Liver (tissue), 9 donors: ENCODE measurements around the gene LCP1. TPM values are rescaled to one million over a fixed set of nuclear protein-coding genes. Genes with fewer than 3 reads are reported as not detected.

ENCODE experiments used
- DNase-seq: peaks from one replicate; pipeline ENCODE4 v3.0.0-alpha.2; 2017; ENCODE audit warnings: low spot score
- H3K27ac ChIP-seq, 2 donors: one replicate each; pipeline ENCODE4 v1.7.0; 2013; ENCODE audit warnings: inconsistent platforms in 2 of 2, low read length in 2 of 2, control low read depth in 1 of 2, low read depth in 1 of 2, mild to moderate bottlenecking in 1 of 2
- H3K27me3 ChIP-seq, 4 donors: one replicate each; pipeline versions ENCODE4 v1.6.1 to v1.7.0; 2013; ENCODE audit warnings: low read length in 3 of 4, inconsistent platforms in 1 of 4, mild to moderate bottlenecking in 1 of 4, moderate library complexity in 1 of 4; ENCODE audit not compliant: control insufficient read depth in 4 of 4, insufficient read depth in 4 of 4
- H3K36me3 ChIP-seq, 4 donors: one replicate each; pipeline versions ENCODE4 v1.6.1 to v1.7.0; 2013; ENCODE audit warnings: low read length in 3 of 4, mild to moderate bottlenecking in 3 of 4, low read depth in 1 of 4, moderate library complexity in 1 of 4; ENCODE audit not compliant: control insufficient read depth in 4 of 4, insufficient read depth in 3 of 4
- H3K4me1 ChIP-seq, 4 donors: one replicate each; pipeline versions ENCODE4 v1.6.1 to v1.7.0; 2013; ENCODE audit warnings: low read length in 3 of 4, mild to moderate bottlenecking in 3 of 4, moderate library complexity in 1 of 4; ENCODE audit not compliant: control insufficient read depth in 4 of 4, insufficient read depth in 4 of 4
- H3K4me3 ChIP-seq, 3 donors: one replicate each; pipeline versions ENCODE4 v1.6.1 to v1.7.0; 2013; ENCODE audit warnings: low read length in 3 of 3, control low read depth in 1 of 3, low read depth in 1 of 3, mild to moderate bottlenecking in 1 of 3
- H3K9ac ChIP-seq, 2 donors: one replicate each; pipeline ENCODE4 v1.7.0; 2013; ENCODE audit warnings: low read length in 2 of 2, mild to moderate bottlenecking in 2 of 2, moderate library complexity in 2 of 2, control low read depth in 1 of 2, low read depth in 1 of 2
- H3K9me3 ChIP-seq, 4 donors: one replicate each; pipeline versions ENCODE4 v1.6.1 to v1.7.0; 2013; ENCODE audit warnings: low read length in 3 of 4; ENCODE audit not compliant: control insufficient read depth in 4 of 4
- ATF3 ChIP-seq: IDR thresholded peaks from 2 replicates; pipeline ENCODE4 v1.6.1; 2016; ENCODE audit warnings: antibody characterized with exemption
- EGR1 ChIP-seq, 2 donors: IDR thresholded peaks; 2 replicates each; pipeline ENCODE4 v1.6.1; 2016 to 2018; ENCODE audit warnings: antibody characterized with exemption in 2 of 2, low read depth in 2 of 2
- FOXA1 ChIP-seq: IDR thresholded peaks from 2 replicates; pipeline ENCODE4 v1.6.1; 2016; ENCODE audit warnings: antibody characterized with exemption
- FOXA2 ChIP-seq: IDR thresholded peaks from 2 replicates; pipeline ENCODE4 v1.6.1; 2016; ENCODE audit warnings: antibody characterized with exemption
- GABPA ChIP-seq, 2 donors: IDR thresholded peaks in 1 of 2; conservative IDR thresholded peaks in 1 of 2; 2 replicates each; pipeline ENCODE4 v1.6.1; 2016; ENCODE audit warnings: antibody characterized with exemption in 2 of 2, mild to moderate bottlenecking in 1 of 2, moderate library complexity in 1 of 2
- HNF4A ChIP-seq, 2 donors: conservative IDR thresholded peaks; 2 replicates each; pipeline ENCODE4 v1.6.1; 2016; ENCODE audit warnings: antibody characterized with exemption in 2 of 2, mild to moderate bottlenecking in 2 of 2
- HNF4G ChIP-seq: IDR thresholded peaks from 2 replicates; pipeline ENCODE4 v1.6.1; 2016; ENCODE audit warnings: antibody characterized with exemption
- JUND ChIP-seq, 2 donors: IDR thresholded peaks; 2 replicates each; pipeline ENCODE4 v1.6.1; 2016; ENCODE audit warnings: antibody characterized with exemption in 2 of 2
- MAX ChIP-seq: IDR thresholded peaks from 2 replicates; pipeline ENCODE4 v1.6.1; 2016; ENCODE audit warnings: antibody characterized with exemption
- NR2F2 ChIP-seq: IDR thresholded peaks from 2 replicates; pipeline ENCODE4 v1.6.1; 2016; ENCODE audit warnings: antibody characterized with exemption
- RAD21 ChIP-seq, 2 donors: IDR thresholded peaks; 2 replicates each; pipeline ENCODE4 v1.6.1; 2016; ENCODE audit warnings: antibody characterized with exemption in 2 of 2, mild to moderate bottlenecking in 2 of 2
- RXRA ChIP-seq, 2 donors: IDR thresholded peaks; 2 replicates each; pipeline ENCODE4 v1.6.1; 2017 to 2018; ENCODE audit warnings: antibody characterized with exemption in 2 of 2, mild to moderate bottlenecking in 1 of 2
- SP1 ChIP-seq: IDR thresholded peaks from 2 replicates; pipeline ENCODE4 v1.6.1; 2018; ENCODE audit warnings: antibody characterized with exemption, mild to moderate bottlenecking
- TAF1 ChIP-seq: conservative IDR thresholded peaks from 2 replicates; pipeline ENCODE4 v1.6.1; 2016; ENCODE audit warnings: antibody characterized with exemption, mild to moderate bottlenecking
- YY1 ChIP-seq: IDR thresholded peaks from 2 replicates; pipeline ENCODE4 v1.6.1; 2016; ENCODE audit warnings: antibody characterized with exemption, mild to moderate bottlenecking
- WGBS: extraction: QIAGEN DNeasy Blood & Tissue Kit; methylation state at CpG from one replicate; pipeline ENCODE4 v1.1.7; 2013; 5-methylcytosine and 5-hydroxymethylcytosine counted together
- polyA plus RNA-seq, 2 donors: library from polyadenylated mRNA; stranded (reverse) in 1 of 2; unstranded in 1 of 2; fragments of 200-250 nt in 1 of 2; fragments of >200 nt in 1 of 2; fragmentation: Nextera tagmentation in 1 of 2; extraction: Ambion mirVana in 1 of 2; gene quantifications; one replicate each; pipeline versions ENCODE4 v1.2.1 to v1.2.3, GENCODE V29; 2013 to 2015
- total RNA-seq, 2 donors: library from RNA; depleted of rRNA; stranded (reverse); fragments of >200 nt; gene quantifications; one replicate each; pipeline ENCODE4 v1.2.3, GENCODE V29; 2014
- TF ChIP-seq, protein P1 (sequence below): IDR thresholded peaks from 2 replicates; pipeline ENCODE4 v1.6.1; 2016; ENCODE audit warnings: antibody characterized with exemption
- TF ChIP-seq, protein P2 (sequence below): fragments of 150-350 bp; IDR thresholded peaks from 2 replicates; pipeline ENCODE4 v1.5.1; 2017; ENCODE audit warnings: improper control_type of control experiment, low read depth, low read length; ENCODE audit not compliant: missing input control
- TF ChIP-seq, protein P3 (sequence below): IDR thresholded peaks from 2 replicates; pipeline ENCODE4 v1.6.1; 2016; ENCODE audit warnings: antibody characterized with exemption, mild to moderate bottlenecking
- donor health status: healthy.
- donor health status: healthy.
- donor health status: healthy.
- donor health status: healthy.
- donor health status: healthy.

LCP1 gene
- total and polyA plus RNA-seq, 4 donors = 12.6 to 90.6 (median 36.0) TPM

DNA sequence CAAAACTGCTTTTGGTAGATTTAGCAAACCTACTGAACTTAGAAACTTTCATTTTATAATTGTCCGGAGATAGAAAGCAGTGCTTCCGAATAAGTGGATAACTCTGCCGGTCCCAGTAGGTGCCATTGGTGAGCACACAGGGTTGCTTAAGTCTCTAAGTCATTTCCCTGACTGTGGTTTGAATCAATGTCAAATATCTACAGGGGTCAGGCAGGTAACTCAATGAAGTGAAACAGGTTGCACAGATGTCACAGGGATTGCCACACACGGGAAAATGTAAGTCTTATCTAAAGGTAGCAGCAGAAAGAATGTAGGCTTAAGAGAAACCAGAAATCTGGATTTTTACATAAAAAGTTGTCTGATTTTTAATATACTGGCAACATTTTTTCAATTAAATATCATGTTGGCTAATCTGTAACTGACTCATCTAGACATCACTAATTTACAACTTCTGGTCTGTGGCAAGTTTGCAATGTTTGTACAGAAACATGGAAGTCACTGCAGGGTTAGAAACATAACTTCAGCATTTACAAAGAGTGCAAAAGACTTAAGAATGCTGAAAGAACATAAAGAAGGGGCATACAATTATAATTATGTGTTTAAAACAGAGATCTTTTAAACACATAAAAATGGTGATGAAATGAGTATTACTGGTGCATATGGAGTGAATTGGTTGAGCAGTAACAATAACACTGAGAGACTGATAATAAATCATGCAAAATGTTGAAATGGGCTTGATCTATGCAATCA, 15.5 kb upstream of the LCP1 start:
- no peak overlapping the region for H3K9ac ChIP-seq
- no peaks in the 10 kb centered on the region for H3K36me3 ChIP-seq
- H3K4me1 ChIP-seq = no peaks in the 10 kb centered on the region
- H3K4me3 ChIP-seq = no peak overlapping the region
- H3K27ac ChIP-seq = no peak overlapping the region
- no peak for TF ChIP-seq RXRA (IDR thresholded peaks at IDR 0.05)
- TF ChIP-seq HNF4G = no peak
- TF ChIP-seq EGR1 (IDR thresholded peaks at IDR 0.05; ENCODE audit: low read depth in 2 of 2) = no peak
- no peak for TF ChIP-seq GABPA (IDR thresholded peaks at IDR 0.05 in 1 of 2, conservative IDR thresholded peaks at IDR 0.05 in 1 of 2)
- H3K27me3 ChIP-seq = no peaks in the 10 kb centered on the region
- no peak for DNase-seq
- no peaks in the 10 kb centered on the region for H3K9me3 ChIP-seq
- WGBS = 59% methylated on average over 4 of the region's 4 CpGs

GRCh38 chr13:46195016-46195415, 13.0 kb upstream of the LCP1 start:
- DNase-seq = no peak
- H3K9ac ChIP-seq = no peak overlapping the region
- TF ChIP-seq HNF4A (conservative IDR thresholded peaks at IDR 0.05) = no peak
- no peak for TF ChIP-seq FOXA1
- no peak for TF ChIP-seq YY1
- TF ChIP-seq RXRA (IDR thresholded peaks at IDR 0.05) = no peak
- TF ChIP-seq, protein P1, sequence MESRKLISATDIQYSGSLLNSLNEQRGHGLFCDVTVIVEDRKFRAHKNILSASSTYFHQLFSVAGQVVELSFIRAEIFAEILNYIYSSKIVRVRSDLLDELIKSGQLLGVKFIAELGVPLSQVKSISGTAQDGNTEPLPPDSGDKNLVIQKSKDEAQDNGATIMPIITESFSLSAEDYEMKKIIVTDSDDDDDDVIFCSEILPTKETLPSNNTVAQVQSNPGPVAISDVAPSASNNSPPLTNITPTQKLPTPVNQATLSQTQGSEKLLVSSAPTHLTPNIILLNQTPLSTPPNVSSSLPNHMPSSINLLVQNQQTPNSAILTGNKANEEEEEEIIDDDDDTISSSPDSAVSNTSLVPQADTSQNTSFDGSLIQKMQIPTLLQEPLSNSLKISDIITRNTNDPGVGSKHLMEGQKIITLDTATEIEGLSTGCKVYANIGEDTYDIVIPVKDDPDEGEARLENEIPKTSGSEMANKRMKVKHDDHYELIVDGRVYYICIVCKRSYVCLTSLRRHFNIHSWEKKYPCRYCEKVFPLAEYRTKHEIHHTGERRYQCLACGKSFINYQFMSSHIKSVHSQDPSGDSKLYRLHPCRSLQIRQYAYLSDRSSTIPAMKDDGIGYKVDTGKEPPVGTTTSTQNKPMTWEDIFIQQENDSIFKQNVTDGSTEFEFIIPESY = no peak
- TF ChIP-seq HNF4G = no peak
- no peak for TF ChIP-seq MAX
- no peak for TF ChIP-seq NR2F2
- TF ChIP-seq JUND (IDR thresholded peaks at IDR 0.05) = no peak
- TF ChIP-seq FOXA2 = no peak
- TF ChIP-seq ATF3 = no peak
- TF ChIP-seq GABPA (IDR thresholded peaks at IDR 0.05 in 1 of 2, conservative IDR thresholded peaks at IDR 0.05 in 1 of 2) = no peak
- TF ChIP-seq, protein P2, sequence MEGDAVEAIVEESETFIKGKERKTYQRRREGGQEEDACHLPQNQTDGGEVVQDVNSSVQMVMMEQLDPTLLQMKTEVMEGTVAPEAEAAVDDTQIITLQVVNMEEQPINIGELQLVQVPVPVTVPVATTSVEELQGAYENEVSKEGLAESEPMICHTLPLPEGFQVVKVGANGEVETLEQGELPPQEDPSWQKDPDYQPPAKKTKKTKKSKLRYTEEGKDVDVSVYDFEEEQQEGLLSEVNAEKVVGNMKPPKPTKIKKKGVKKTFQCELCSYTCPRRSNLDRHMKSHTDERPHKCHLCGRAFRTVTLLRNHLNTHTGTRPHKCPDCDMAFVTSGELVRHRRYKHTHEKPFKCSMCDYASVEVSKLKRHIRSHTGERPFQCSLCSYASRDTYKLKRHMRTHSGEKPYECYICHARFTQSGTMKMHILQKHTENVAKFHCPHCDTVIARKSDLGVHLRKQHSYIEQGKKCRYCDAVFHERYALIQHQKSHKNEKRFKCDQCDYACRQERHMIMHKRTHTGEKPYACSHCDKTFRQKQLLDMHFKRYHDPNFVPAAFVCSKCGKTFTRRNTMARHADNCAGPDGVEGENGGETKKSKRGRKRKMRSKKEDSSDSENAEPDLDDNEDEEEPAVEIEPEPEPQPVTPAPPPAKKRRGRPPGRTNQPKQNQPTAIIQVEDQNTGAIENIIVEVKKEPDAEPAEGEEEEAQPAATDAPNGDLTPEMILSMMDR = no peak
- TF ChIP-seq, protein P3, sequence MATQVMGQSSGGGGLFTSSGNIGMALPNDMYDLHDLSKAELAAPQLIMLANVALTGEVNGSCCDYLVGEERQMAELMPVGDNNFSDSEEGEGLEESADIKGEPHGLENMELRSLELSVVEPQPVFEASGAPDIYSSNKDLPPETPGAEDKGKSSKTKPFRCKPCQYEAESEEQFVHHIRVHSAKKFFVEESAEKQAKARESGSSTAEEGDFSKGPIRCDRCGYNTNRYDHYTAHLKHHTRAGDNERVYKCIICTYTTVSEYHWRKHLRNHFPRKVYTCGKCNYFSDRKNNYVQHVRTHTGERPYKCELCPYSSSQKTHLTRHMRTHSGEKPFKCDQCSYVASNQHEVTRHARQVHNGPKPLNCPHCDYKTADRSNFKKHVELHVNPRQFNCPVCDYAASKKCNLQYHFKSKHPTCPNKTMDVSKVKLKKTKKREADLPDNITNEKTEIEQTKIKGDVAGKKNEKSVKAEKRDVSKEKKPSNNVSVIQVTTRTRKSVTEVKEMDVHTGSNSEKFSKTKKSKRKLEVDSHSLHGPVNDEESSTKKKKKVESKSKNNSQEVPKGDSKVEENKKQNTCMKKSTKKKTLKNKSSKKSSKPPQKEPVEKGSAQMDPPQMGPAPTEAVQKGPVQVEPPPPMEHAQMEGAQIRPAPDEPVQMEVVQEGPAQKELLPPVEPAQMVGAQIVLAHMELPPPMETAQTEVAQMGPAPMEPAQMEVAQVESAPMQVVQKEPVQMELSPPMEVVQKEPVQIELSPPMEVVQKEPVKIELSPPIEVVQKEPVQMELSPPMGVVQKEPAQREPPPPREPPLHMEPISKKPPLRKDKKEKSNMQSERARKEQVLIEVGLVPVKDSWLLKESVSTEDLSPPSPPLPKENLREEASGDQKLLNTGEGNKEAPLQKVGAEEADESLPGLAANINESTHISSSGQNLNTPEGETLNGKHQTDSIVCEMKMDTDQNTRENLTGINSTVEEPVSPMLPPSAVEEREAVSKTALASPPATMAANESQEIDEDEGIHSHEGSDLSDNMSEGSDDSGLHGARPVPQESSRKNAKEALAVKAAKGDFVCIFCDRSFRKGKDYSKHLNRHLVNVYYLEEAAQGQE = no peak
- no peak for TF ChIP-seq RAD21 (IDR thresholded peaks at IDR 0.05)
- TF ChIP-seq EGR1 (IDR thresholded peaks at IDR 0.05; ENCODE audit: low read depth in 2 of 2) = no peak
- no peak for TF ChIP-seq SP1
- no peak for TF ChIP-seq TAF1
- no peaks in the 10 kb centered on the region for H3K36me3 ChIP-seq
- 92% methylated on average over 1 of the region's 1 CpG for WGBS
- no peak overlapping the region for H3K4me3 ChIP-seq
- no peaks in the 10 kb centered on the region for H3K27me3 ChIP-seq
- no peak overlapping the region for H3K27ac ChIP-seq
- no peaks in the 10 kb centered on the region for H3K9me3 ChIP-seq
- H3K4me1 ChIP-seq = no peaks in the 10 kb centered on the region
